SK-N-SH (cell line): ENCODE data around the gene UGT1A10. TPM values are rescaled to one million over a fixed set of nuclear protein-coding genes. Genes with fewer than 3 reads are reported as not detected.

Experiments
- CTCF ChIA-PET: fragments of 300-600, 350-600 bp; formaldehyde crosslinking; extraction: SDS; loops from one replicate; lab custom pipeline; 2021; lab: Yijun Ruan, JAX
- POLR2A ChIA-PET: fragments of 350-600 bp; sonication (Branson Sonifier 250); formaldehyde crosslinking; extraction: SDS; loops from one replicate; lab custom pipeline; 2020; ENCODE audit warnings: antibody characterized with exemption, inconsistent platforms; lab: Yijun Ruan, JAX
- DNase-seq: peaks from one replicate; pipeline ENCODE4 v3.0.0; 2012
- H2AFZ ChIP-seq: fragments of 200-600 bp; sonication (generic); 2 replicates; pipeline ENCODE4 v1.8.1; 2016; ENCODE audit warnings: antibody characterized with exemption, mild to moderate bottlenecking, low read depth
- H3F3A ChIP-seq: fragments of 200-600 bp; sonication (generic); replicated peaks from 2 replicates; pipeline ENCODE3; 2016; ENCODE audit warnings: antibody characterized with exemption, mild to moderate bottlenecking; ENCODE audit not compliant: insufficient read depth
- H3K27ac ChIP-seq, 2 experiments: fragments of 200-500 bp in 1 of 2; fragments of 200-600 bp in 1 of 2; sonication (Bioruptor generic) in 1 of 2; sonication (generic), shearing (Covaris generic) in 1 of 2; 2 replicates each; pipeline versions ENCODE4 v1.5.1 to v1.6.1; 2014 to 2016; ENCODE audit warnings: low read depth in 2 of 2, inconsistent platforms in 1 of 2, low read length in 1 of 2, mild to moderate bottlenecking in 1 of 2, mixed read lengths in 1 of 2
- H3K27me3 ChIP-seq: fragments of 200-600 bp; sonication (generic), shearing (Covaris generic); 2 replicates; pipeline ENCODE4 v1.6.1; 2016; ENCODE audit warnings: mixed run types; ENCODE audit not compliant: insufficient read depth
- H3K36me3 ChIP-seq, 2 experiments: fragments of 200-500 bp in 1 of 2; fragments of 200-600 bp in 1 of 2; sonication (Bioruptor generic) in 1 of 2; sonication (generic) in 1 of 2; replicated peaks in 1 of 2; 2 replicates each; pipeline versions ENCODE3 to v1.5.1; 2014 to 2016; ENCODE audit warnings: low read length in 1 of 2, mild to moderate bottlenecking in 1 of 2; ENCODE audit not compliant: insufficient read depth in 2 of 2, control insufficient read depth in 1 of 2
- H3K4me1 ChIP-seq, 2 experiments: fragments of 200-500 bp in 1 of 2; fragments of 200-600 bp in 1 of 2; sonication (Bioruptor generic) in 1 of 2; sonication (generic), shearing (Covaris generic) in 1 of 2; 2 replicates each; pipeline versions ENCODE4 v1.5.1 to v1.6.1; 2014 to 2016; ENCODE audit warnings: low read depth in 1 of 2, low read length in 1 of 2, mixed run types in 1 of 2; ENCODE audit not compliant: insufficient read depth in 2 of 2, control insufficient read depth in 1 of 2
- H3K4me2 ChIP-seq: fragments of 200-600 bp; sonication (generic), shearing (Covaris generic); 2 replicates; pipeline ENCODE4 v1.6.1; 2017; ENCODE audit warnings: mixed run types
- H3K4me3 ChIP-seq, 2 experiments: fragments of 200-500 bp in 1 of 2; fragments of 200-600 bp in 1 of 2; sonication (Bioruptor generic) in 1 of 2; sonication (generic), shearing (Covaris generic) in 1 of 2; 2 replicates each; pipeline versions ENCODE4 v1.5.1 to v1.8.1; 2014 to 2016; ENCODE audit warnings: low read depth in 2 of 2, inconsistent platforms in 1 of 2, low read length in 1 of 2, mild to moderate bottlenecking in 1 of 2, mixed read lengths in 1 of 2, moderate library complexity in 1 of 2
- H3K79me2 ChIP-seq: fragments of 200-600 bp; sonication (generic); 2 replicates; pipeline ENCODE4 v1.8.1; 2017; ENCODE audit warnings: mild to moderate bottlenecking; ENCODE audit not compliant: insufficient read depth
- H3K9ac ChIP-seq: fragments of 200-600 bp; sonication (generic); 2 replicates; pipeline ENCODE4 v1.6.1; 2017; ENCODE audit warnings: mixed run types
- H3K9me2 ChIP-seq: fragments of 200-600 bp; sonication (generic); 2 replicates; pipeline ENCODE4 v1.6.1; 2017; ENCODE audit warnings: mixed run types
- H3K9me3 ChIP-seq: fragments of 200-600 bp; sonication (generic); 2 replicates; pipeline ENCODE4 v1.6.1; 2017; ENCODE audit warnings: mixed run types, mild to moderate bottlenecking, moderate library complexity
- H4K20me1 ChIP-seq: fragments of 200-600 bp; sonication (generic); 2 replicates; pipeline ENCODE4 v1.6.1; 2017; ENCODE audit warnings: mild to moderate bottlenecking, mixed run types; ENCODE audit not compliant: insufficient read depth
- CTCF ChIP-seq: fragments of 200-600 bp; sonication (generic); IDR thresholded peaks from 2 replicates; pipeline ENCODE4 v1.6.1; 2017; ENCODE audit warnings: antibody characterized with exemption, mild to moderate bottlenecking, moderate library complexity
- EZH2phosphoT487 ChIP-seq: fragments of 200-600 bp; sonication (generic); IDR thresholded peaks from 2 replicates; pipeline ENCODE4 v1.6.1; 2017; ENCODE audit warnings: low read depth, mixed run types, mild to moderate bottlenecking, antibody characterized with exemption, moderate library complexity, borderline replicate concordance
- FOXJ3 ChIP-seq: sonication (generic); formaldehyde crosslinking; IDR thresholded peaks from 2 replicates; pipeline ENCODE4 v1.5.1; 2020; ENCODE audit warnings: mild to moderate bottlenecking, missing genetic modification reagents
- FOXM1 ChIP-seq: IDR thresholded peaks from 2 replicates; pipeline ENCODE4 v1.4.0; 2012; ENCODE audit warnings: low read depth, mild to moderate bottlenecking
- GABPA ChIP-seq: IDR thresholded peaks from 2 replicates; pipeline ENCODE4 v1.4.0; 2012; ENCODE audit warnings: low read depth, mild to moderate bottlenecking
- GATA2 ChIP-seq: sonication (generic); formaldehyde crosslinking; IDR thresholded peaks from 2 replicates; pipeline ENCODE4 v1.5.0; 2020; ENCODE audit warnings: mild to moderate bottlenecking, missing genetic modification reagents
- MEF2A ChIP-seq: IDR thresholded peaks from 2 replicates; pipeline ENCODE4 v1.4.0; 2012; ENCODE audit warnings: low read depth, borderline replicate concordance
- MXI1 ChIP-seq: IDR thresholded peaks from 2 replicates; pipeline ENCODE4 v1.6.1; 2012; ENCODE audit warnings: mild to moderate bottlenecking, low read depth, low read length, improper control_type of control experiment
- NFIC ChIP-seq: IDR thresholded peaks from 2 replicates; pipeline ENCODE4 v1.4.0; 2012; ENCODE audit warnings: borderline replicate concordance
- POLR2AphosphoS5 ChIP-seq: IDR thresholded peaks from 2 replicates; pipeline ENCODE4 v1.6.1; 2012; ENCODE audit warnings: low read depth, low read length
- RCOR1 ChIP-seq: fragments of 150-350 bp; IDR thresholded peaks from 2 replicates; pipeline ENCODE4 v1.6.1; 2017; ENCODE audit warnings: antibody characterized with exemption, low read length
- TEAD4 ChIP-seq: IDR thresholded peaks from 2 replicates; pipeline ENCODE4 v1.4.0; 2012; ENCODE audit warnings: mild to moderate bottlenecking, borderline replicate concordance; ENCODE audit not compliant: insufficient read depth
- USF2 ChIP-seq: fragments of 150-350 bp; IDR thresholded peaks from 2 replicates; pipeline ENCODE4 v1.6.1; 2017; ENCODE audit warnings: antibody characterized with exemption, low read length, low read depth, borderline replicate concordance
- YY1 ChIP-seq: IDR thresholded peaks from 2 replicates; pipeline ENCODE4 v1.4.0; 2012; ENCODE audit warnings: low read depth, mild to moderate bottlenecking
- ZBTB33 ChIP-seq: IDR thresholded peaks from 2 replicates; pipeline ENCODE4 v1.4.0; 2012; ENCODE audit warnings: low read depth, borderline replicate concordance
- WGBS: methylation state at CpG from one replicate; pipeline ENCODE4 v1.1.6; 2017; ENCODE audit warnings: low lambda C conversion rate; 5-methylcytosine and 5-hydroxymethylcytosine counted together
- polyA plus RNA-seq, 3 experiments: library from polyadenylated mRNA; depleted of rRNA; stranded (reverse); fragments of >200 nt; gene quantifications; 2 replicates each; pipeline ENCODE4 v1.2.3, GENCODE V29; 2012
- TF ChIP-seq, protein P1 (sequence below): fragments of 150-350 bp; IDR thresholded peaks from 2 replicates; pipeline ENCODE4 v1.6.1; 2016; ENCODE audit warnings: mild to moderate bottlenecking, low read depth, low read length

UGT1A10 gene
- polyA plus RNA-seq, 1 of the 3 experiments (the other 2 are of a cell fraction) = not detected

DNA sequence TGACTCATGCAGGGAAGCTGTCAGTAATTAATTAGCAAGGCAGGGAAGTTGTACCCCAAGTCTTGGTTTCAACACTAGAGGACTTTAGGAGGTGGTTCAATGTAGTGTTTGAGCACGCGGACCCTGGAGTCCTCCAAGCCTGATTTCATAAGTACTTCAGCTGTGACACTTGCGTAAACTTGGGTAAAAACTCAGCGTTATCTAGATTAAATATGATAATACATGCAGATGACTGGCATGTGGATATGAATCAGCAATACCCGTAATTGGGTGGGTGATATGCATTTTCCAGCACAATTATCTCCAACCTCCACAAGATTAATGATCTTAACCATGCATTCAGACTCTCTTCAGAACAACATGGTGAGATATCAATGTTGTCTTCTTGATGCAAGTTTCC, 50.7 kb downstream of the UGT1A10 start:
- 62% methylated on average over 5 of the region's 5 CpGs for WGBS
- Histone ChIP-seq H3K4me1 (no peaks in the 10 kb centered on the region), H2AFZ (no peak overlapping the region), H3K36me3 (no peaks in the 10 kb centered on the region), H3K9me2 (no peaks in the 10 kb centered on the region), H3F3A (no peaks in the 10 kb centered on the region), H3K4me2 (no peak overlapping the region), H3K27ac (no peak overlapping the region), H3K27me3 (no peaks in the 10 kb centered on the region), H3K4me3 (no peak overlapping the region), H3K79me2 (no peaks in the 10 kb centered on the region), H4K20me1 (no peaks in the 10 kb centered on the region), H3K9me3 (no peaks in the 10 kb centered on the region), H3K9ac (no peak overlapping the region)
- POLR2A ChIA-PET = no interaction called here
- no peak for DNase-seq
- TF ChIP-seq, protein P1, sequence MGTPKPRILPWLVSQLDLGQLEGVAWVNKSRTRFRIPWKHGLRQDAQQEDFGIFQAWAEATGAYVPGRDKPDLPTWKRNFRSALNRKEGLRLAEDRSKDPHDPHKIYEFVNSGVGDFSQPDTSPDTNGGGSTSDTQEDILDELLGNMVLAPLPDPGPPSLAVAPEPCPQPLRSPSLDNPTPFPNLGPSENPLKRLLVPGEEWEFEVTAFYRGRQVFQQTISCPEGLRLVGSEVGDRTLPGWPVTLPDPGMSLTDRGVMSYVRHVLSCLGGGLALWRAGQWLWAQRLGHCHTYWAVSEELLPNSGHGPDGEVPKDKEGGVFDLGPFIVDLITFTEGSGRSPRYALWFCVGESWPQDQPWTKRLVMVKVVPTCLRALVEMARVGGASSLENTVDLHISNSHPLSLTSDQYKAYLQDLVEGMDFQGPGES = no peak
- TF ChIP-seq ZBTB33 (no peak), YY1 (no peak), FOXJ3 (CRISPR knock-in tag) (no peak), NFIC (no peak)
- CTCF ChIA-PET = no interaction called here

GRCh38 chr2:233688341-233688740, 52.1 kb downstream of the UGT1A10 start:
- no peaks in the 10 kb centered on the region for H3K27me3 ChIP-seq
- H3K9me2 ChIP-seq = no peaks in the 10 kb centered on the region
- CTCF ChIA-PET = no interaction called here
- H3K4me3 ChIP-seq = no peak overlapping the region
- H3K36me3 ChIP-seq = no peaks in the 10 kb centered on the region
- no peaks in the 10 kb centered on the region for H4K20me1 ChIP-seq
- H3K4me1 ChIP-seq = no peaks in the 10 kb centered on the region
- POLR2A ChIA-PET = no interaction called here
- WGBS = 51% methylated on average over 5 of the region's 5 CpGs
- H3K9ac ChIP-seq = no peak overlapping the region
- H3K27ac ChIP-seq = no peak overlapping the region
- no peaks in the 10 kb centered on the region for H3F3A ChIP-seq
- no peak overlapping the region for H3K4me2 ChIP-seq
- H2AFZ ChIP-seq = no peak overlapping the region
- DNase-seq = no peak
- no peaks in the 10 kb centered on the region for H3K79me2 ChIP-seq
- no peaks in the 10 kb centered on the region for H3K9me3 ChIP-seq
- no peak for TF ChIP-seq ZBTB33
- no peak for TF ChIP-seq TEAD4
- no peak for TF ChIP-seq RCOR1
- TF ChIP-seq POLR2AphosphoS5 = no peak
- no peak for TF ChIP-seq GABPA
- no peak for TF ChIP-seq MXI1
- TF ChIP-seq FOXM1 = no peak
- no peak for TF ChIP-seq CTCF
- TF ChIP-seq EZH2phosphoT487 = no peak
- no peak for TF ChIP-seq USF2
- TF ChIP-seq MEF2A = no peak
- no peak for TF ChIP-seq FOXJ3 (CRISPR knock-in tag)
- no peak for TF ChIP-seq GATA2 (CRISPR knock-in tag)
